Smooth muscle cell (in vitro differentiated cells): ENCODE measurements around the gene IFIT1B. TPM values are rescaled to one million over a fixed set of nuclear protein-coding genes. Genes with fewer than 3 reads are reported as not detected.

ENCODE experiments used
- DNase-seq: peaks from one replicate; lab custom pipeline; 2025; ENCODE audit not compliant: unreplicated experiment; lab: John Stamatoyannopoulos, UW
- H2AFZ ChIP-seq: fragments of 200-600 bp; sonication (generic); 2 replicates; pipeline ENCODE4 v1.6.0; 2016; ENCODE audit warnings: antibody characterized with exemption, low read depth, mild to moderate bottlenecking
- H3F3A ChIP-seq: fragments of 200-600 bp; sonication (generic); 2 replicates; pipeline ENCODE4 v1.6.0; 2017; ENCODE audit warnings: antibody characterized with exemption, low read depth
- H3K27ac ChIP-seq: fragments of 200-600 bp; sonication (generic); 2 replicates; pipeline ENCODE4 v1.5.1; 2016; ENCODE audit warnings: low read depth, mild to moderate bottlenecking
- H3K27me3 ChIP-seq: fragments of 200-600 bp; sonication (generic); 2 replicates; pipeline ENCODE4 v1.6.1; 2016; ENCODE audit warnings: low read depth, mild to moderate bottlenecking
- H3K36me3 ChIP-seq: fragments of 200-600 bp; sonication (generic); 2 replicates; pipeline ENCODE4 v1.5.1; 2016; ENCODE audit warnings: low read depth
- H3K4me1 ChIP-seq: fragments of 200-600 bp; sonication (generic); 2 replicates; pipeline ENCODE4 v1.5.1; 2016; ENCODE audit warnings: low read depth
- H3K4me2 ChIP-seq: fragments of 200-600 bp; sonication (generic); 2 replicates; pipeline ENCODE4 v1.6.0; 2016; ENCODE audit warnings: mild to moderate bottlenecking
- H3K4me3 ChIP-seq: fragments of 200-600 bp; sonication (generic); 2 replicates; pipeline ENCODE4 v1.5.1; 2016; ENCODE audit warnings: mild to moderate bottlenecking
- H3K79me2 ChIP-seq: fragments of 200-600 bp; sonication (generic); 2 replicates; pipeline ENCODE4 v1.6.0; 2016; ENCODE audit warnings: low read depth, mild to moderate bottlenecking
- H3K9ac ChIP-seq: fragments of 200-600 bp; sonication (generic); 2 replicates; pipeline ENCODE4 v1.6.0; 2016; ENCODE audit warnings: low read depth
- H3K9me3 ChIP-seq: fragments of 200-600 bp; sonication (generic); replicated peaks from 2 replicates; pipeline ENCODE4 v1.5.1; 2016; ENCODE audit warnings: low read depth
- H4K20me1 ChIP-seq: fragments of 200-600 bp; sonication (generic); 2 replicates; pipeline ENCODE4 v1.6.0; 2016; ENCODE audit warnings: low read depth
- CTCF ChIP-seq: fragments of 200-600 bp; sonication (generic); IDR thresholded peaks from 2 replicates; pipeline ENCODE4 v1.5.1; 2017; ENCODE audit warnings: borderline replicate concordance, mild to moderate bottlenecking, antibody characterized with exemption; ENCODE audit not compliant: insufficient read depth, poor library complexity, severe bottlenecking
- WGBS: methylation state at CpG from one replicate; pipeline ENCODE4 v1.1.7; 2016; ENCODE audit warnings: low lambda C conversion rate; 5-methylcytosine and 5-hydroxymethylcytosine counted together
- polyA plus RNA-seq: library from polyadenylated mRNA; unstranded; fragments of >200 nt; fragmentation: Nextera tagmentation; extraction: Ambion mirVana; gene quantifications from 2 replicates; pipeline ENCODE4 v1.2.1, GENCODE V29; 2016
- total RNA-seq: library from RNA; depleted of rRNA; stranded (reverse); fragments of >200 nt; gene quantifications from 2 replicates; pipeline ENCODE4 v1.2.3, GENCODE V29; 2014

The IFIT1B gene
- total and polyA plus RNA-seq, 2 experiments from 2014 or later: not detected

GRCh38 chr10:89360157-89360556 is 17.7 kb upstream of the IFIT1B start:
- Histone ChIP-seq H2AFZ (no peak overlapping the region), H3K36me3 (no peaks in the 10 kb centered on the region), H3K4me1 (no peaks in the 10 kb centered on the region), H3K4me3 (no peak overlapping the region), H3K9ac (no peak overlapping the region), H3K27ac (no peak overlapping the region), H3F3A (no peaks in the 10 kb centered on the region), H4K20me1 (no peaks in the 10 kb centered on the region), H3K79me2 (no peaks in the 10 kb centered on the region), H3K9me3 (no peaks in the 10 kb centered on the region), H3K4me2 (no peak overlapping the region), H3K27me3 (no peaks in the 10 kb centered on the region)
- TF ChIP-seq CTCF: no peak
- no peak for DNase-seq

DNA sequence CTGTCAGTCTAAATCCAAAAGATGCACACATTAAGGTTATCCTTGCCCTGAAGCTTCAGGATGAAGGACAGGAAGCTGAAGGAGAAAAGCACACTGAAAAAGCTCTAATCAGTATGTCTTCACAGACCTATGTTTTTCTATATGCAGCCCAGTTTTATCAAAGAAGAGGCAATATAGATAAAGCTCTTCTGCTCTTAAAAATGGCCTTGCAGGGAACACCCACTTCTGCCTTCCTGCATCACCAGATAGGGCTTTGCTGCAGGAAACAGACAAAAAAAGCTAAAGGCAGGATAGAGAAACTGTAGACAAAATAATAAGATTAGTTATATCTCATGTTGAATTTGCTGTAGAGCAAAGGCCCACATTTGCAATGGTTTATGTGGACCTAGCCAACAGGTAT is 14.9 kb upstream of the IFIT1B start:
- Histone ChIP-seq H3K9me3 (no peaks in the 10 kb centered on the region), H4K20me1 (no peaks in the 10 kb centered on the region), H3K27me3 (no peaks in the 10 kb centered on the region), H2AFZ (no peak overlapping the region), H3K4me2 (no peak overlapping the region), H3K4me1 (no peaks in the 10 kb centered on the region), H3F3A (no peaks in the 10 kb centered on the region), H3K79me2 (no peaks in the 10 kb centered on the region), H3K9ac (no peak overlapping the region), H3K4me3 (no peak overlapping the region), H3K27ac (no peak overlapping the region), H3K36me3 (no peaks in the 10 kb centered on the region)
- TF ChIP-seq CTCF: no peak
- no peak for DNase-seq

- no peaks in the 10 kb centered on the region for H3F3A ChIP-seq
- H3K4me3 ChIP-seq: no peak overlapping the region
- peaks cover 2% of the 10 kb centered on the region for H3K4me1 ChIP-seq
- H3K27ac ChIP-seq: no peak overlapping the region
- no peaks in the 10 kb centered on the region for H3K9me3 ChIP-seq
- H3K27me3 ChIP-seq: no peaks in the 10 kb centered on the region
- H2AFZ ChIP-seq: no peak overlapping the region
- no peak overlapping the region for H3K4me2 ChIP-seq
- H4K20me1 ChIP-seq: no peaks in the 10 kb centered on the region
- TF ChIP-seq CTCF: no peak
- H3K79me2 ChIP-seq: no peaks in the 10 kb centered on the region
- DNase-seq: no peak
- 88% methylated on average over 6 of the region's 6 CpGs for WGBS
- no peaks in the 10 kb centered on the region for H3K36me3 ChIP-seq
- H3K9ac ChIP-seq: no peak overlapping the region
These were observed 14.0 kb upstream of the IFIT1B start for GRCh38 chr10:89363729-89364442.

DNA sequence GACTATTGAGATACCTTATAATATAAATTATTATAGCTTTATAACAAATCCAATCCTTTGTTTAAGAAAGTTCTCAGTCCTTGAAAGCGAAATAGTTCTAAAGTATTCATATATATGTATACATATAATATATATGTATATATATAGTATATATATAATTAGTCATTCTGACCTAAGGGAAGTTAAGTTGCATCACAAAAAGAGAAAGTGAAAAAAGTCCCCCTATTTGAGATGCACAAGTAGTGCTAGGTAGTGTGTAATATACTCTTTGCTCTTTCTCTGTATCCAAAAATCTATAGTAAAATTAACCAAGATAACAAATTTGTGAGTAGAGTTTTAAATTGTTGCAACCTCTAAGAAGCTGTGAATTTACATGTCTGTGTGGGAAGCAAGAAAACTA is 13.3 kb upstream of the IFIT1B start:
- H3K36me3 ChIP-seq: no peaks in the 10 kb centered on the region
- H3F3A ChIP-seq: no peaks in the 10 kb centered on the region
- 98% methylated on average over 1 of the region's 1 CpG for WGBS
- no peaks in the 10 kb centered on the region for H4K20me1 ChIP-seq
- H3K9me3 ChIP-seq: no peaks in the 10 kb centered on the region
- no peak for DNase-seq
- H3K4me2 ChIP-seq: no peak overlapping the region
- H3K9ac ChIP-seq: no peak overlapping the region
- no peak overlapping the region for H3K27ac ChIP-seq
- peak overlapping the region; percentile 36 for H2AFZ ChIP-seq
- TF ChIP-seq CTCF: no peak
- no peaks in the 10 kb centered on the region for H3K79me2 ChIP-seq
- H3K4me1 ChIP-seq: peaks cover 7% of the 10 kb centered on the region
- H3K27me3 ChIP-seq: no peaks in the 10 kb centered on the region
- no peak overlapping the region for H3K4me3 ChIP-seq
